RWPE1 (cell line): Measurements from ENCODE around the gene SLC16A2.

ENCODE experiments used
- CTCF ChIA-PET: fragments of 350-600 bp; sonication (Branson Sonifier 250); formaldehyde crosslinking; extraction: SDS; loops from one replicate; lab custom pipeline; 2021; lab: Yijun Ruan, JAX
- POLR2A ChIA-PET: fragments of 400-600 bp; formaldehyde crosslinking; extraction: SDS; loops from one replicate; lab custom pipeline; 2020; ENCODE audit warnings: antibody characterized with exemption; ENCODE audit not compliant: low non-redundant PET; lab: Yijun Ruan, JAX
- DNase-seq: peaks from one replicate; pipeline ENCODE4 v3.0.0; 2012; ENCODE audit warnings: low spot score
- H3K27ac ChIP-seq: fragments of 450-650 bp; 2 replicates; pipeline ENCODE4 v1.5.1; 2017
- TF ChIP-seq, protein P1 (sequence below): fragments of 450-650 bp; conservative IDR thresholded peaks from 2 replicates; pipeline ENCODE4 v1.5.1; 2017; ENCODE audit warnings: low read depth, mild to moderate bottlenecking

SLC16A2 gene

DNA sequence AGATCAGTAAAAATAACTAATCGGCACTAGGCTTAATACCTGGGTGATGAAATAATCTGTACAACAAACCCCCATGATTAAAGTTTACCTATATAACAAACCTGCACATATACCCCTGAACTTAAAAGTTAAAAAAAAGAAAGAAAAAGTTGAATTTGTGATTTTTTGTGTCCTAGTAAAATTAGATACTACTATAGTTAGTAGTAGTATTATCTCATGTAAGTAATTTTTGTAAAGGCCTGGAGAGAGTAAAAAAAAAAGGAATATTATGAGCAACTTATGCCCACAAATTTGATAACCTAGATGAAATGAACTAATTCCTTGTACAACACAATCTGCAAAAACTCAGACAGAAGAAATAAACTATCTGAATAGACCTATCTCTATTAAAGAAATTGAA is 25.7 kb upstream of the SLC16A2 start:
- ChIA-PET CTCF (interaction anchor here (1.2 kb wide), 1 partner anchor 13 kb away, joined by 3 read pairs; no protein-coding TSS in a partner anchor), POLR2A (no interaction called here)
- TF ChIP-seq, protein P1, sequence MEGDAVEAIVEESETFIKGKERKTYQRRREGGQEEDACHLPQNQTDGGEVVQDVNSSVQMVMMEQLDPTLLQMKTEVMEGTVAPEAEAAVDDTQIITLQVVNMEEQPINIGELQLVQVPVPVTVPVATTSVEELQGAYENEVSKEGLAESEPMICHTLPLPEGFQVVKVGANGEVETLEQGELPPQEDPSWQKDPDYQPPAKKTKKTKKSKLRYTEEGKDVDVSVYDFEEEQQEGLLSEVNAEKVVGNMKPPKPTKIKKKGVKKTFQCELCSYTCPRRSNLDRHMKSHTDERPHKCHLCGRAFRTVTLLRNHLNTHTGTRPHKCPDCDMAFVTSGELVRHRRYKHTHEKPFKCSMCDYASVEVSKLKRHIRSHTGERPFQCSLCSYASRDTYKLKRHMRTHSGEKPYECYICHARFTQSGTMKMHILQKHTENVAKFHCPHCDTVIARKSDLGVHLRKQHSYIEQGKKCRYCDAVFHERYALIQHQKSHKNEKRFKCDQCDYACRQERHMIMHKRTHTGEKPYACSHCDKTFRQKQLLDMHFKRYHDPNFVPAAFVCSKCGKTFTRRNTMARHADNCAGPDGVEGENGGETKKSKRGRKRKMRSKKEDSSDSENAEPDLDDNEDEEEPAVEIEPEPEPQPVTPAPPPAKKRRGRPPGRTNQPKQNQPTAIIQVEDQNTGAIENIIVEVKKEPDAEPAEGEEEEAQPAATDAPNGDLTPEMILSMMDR, result no peak
- no peak overlapping the region for H3K27ac ChIP-seq
- no peak for DNase-seq

DNA sequence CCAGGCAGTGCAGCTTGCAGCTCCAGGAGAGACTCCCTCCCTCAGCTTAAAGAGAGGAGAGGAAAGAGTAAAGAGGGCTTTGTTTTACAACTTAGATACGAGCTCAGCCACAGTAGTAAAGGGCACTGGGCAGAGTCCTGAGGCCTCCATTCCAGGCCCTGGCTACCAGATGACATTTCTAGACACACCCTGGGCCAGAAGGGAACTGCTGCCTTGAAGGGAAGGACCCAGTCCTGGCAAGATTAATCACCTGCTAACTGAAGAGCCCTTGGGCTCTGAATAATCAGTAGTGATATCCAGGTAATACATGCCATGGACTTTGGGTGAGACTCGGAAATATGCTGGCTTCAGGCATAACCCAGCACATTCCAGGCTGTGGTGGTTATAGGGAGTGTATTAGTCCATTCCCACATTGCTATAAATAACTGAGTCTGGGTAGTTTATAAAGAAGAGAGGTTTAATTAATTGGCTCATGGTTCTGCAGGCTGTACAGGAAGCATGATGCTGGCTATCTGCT is 15.3 kb upstream of the SLC16A2 start:
- TF ChIP-seq, protein P1, result no peak
- no peak for DNase-seq
- ChIA-PET POLR2A (no interaction called here), CTCF (no interaction called here)
- no peak overlapping the region for H3K27ac ChIP-seq

DNA sequence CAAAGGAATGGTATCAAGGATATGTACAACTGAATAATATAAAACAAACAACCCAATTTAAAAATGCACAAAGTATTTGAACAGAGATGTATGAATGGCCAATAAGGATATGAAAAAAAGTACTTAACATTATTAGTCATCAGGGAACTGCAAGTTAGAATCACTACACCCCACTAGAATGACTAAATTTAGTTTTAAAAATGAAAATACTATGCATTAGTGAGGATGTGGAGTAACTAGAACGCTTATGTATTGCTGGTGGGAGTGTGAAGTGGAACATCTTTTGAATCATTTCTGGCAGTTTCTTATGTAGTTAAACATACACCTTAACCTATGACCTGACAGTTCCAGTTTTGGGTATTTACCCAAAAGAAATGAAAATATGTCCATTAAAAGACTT is 13.0 kb upstream of the SLC16A2 start:
- no peak for DNase-seq
- ChIA-PET POLR2A (no interaction called here), CTCF (no interaction called here)
- H3K27ac ChIP-seq, result no peak overlapping the region
- TF ChIP-seq, protein P1, result no peak

DNA sequence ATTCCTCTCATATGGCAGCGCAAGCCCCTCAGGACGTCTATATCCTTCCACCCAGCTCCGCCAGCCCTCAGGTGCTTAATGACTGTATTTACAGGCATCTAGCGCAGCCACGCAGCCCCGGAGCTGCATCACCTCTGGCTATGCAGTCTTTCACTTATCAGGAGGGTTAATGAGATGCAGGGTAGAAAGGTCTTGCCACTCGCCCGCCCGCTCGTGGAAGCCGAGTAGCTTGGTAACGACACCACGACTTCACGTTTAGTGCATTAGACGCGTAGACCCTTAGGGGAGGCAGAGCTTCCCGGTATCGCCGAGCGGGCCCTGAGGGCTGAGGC is 1.5 kb upstream of the SLC16A2 start:
- ChIA-PET POLR2A (no interaction called here), CTCF (interaction anchor here (1.0 kb wide), 2 partner anchors 38 to 115 kb away, joined by 4 read pairs; no protein-coding TSS in a partner anchor)
- peak; percentile 5 for DNase-seq
- TF ChIP-seq, protein P1, result no peak
- H3K27ac ChIP-seq, result no peak overlapping the region

DNA sequence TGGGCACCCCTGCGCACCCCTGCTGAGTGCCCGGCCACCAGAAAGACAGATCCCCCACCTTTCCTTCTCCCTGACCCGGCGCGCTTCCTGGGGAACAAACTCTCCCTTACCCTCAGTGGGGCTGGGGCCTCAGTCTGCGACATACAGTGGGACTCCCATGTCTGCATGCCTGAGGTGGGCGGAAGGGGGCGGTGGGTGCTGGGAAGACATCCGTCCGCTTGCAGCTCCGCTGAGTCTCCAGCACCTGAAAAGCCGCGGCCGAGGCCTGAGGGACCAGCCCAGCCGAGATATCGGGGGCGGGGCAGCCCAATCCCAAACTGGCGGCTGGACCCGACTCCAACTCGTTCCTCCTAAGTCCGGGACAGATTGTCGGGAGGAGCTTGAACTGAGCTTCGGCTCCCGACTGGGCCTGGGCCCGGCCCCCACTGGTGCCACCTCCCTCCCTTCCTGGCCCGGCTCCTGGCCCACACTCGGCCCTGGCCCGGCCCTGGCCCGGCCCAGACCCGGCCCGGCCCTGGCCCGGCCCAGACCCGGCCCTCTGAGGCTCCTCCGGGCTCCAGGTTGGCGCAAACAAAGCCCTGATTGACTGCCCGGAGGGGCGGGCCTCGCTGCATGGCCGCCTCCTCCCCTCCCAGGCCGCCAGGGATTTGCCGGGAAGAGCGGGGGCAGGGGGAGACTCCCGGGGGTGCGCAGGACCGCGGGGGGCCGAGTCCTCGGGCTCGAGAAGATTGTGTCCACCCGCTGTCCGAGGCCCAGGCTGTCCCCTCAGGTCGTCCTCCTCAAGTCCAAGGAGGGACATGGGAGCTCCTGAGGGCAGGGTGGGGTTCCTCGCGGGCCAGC is 877 bp upstream of the SLC16A2 start:
- ChIA-PET CTCF (interaction anchor here (1.0 kb wide), 2 partner anchors 38 to 114 kb away, joined by 4 read pairs; no protein-coding TSS in a partner anchor), POLR2A (no interaction called here)
- TF ChIP-seq, protein P1, result no peak
- peak overlapping the region; percentile 54 for H3K27ac ChIP-seq
- DNase-seq, result peak; percentile 42

DNA sequence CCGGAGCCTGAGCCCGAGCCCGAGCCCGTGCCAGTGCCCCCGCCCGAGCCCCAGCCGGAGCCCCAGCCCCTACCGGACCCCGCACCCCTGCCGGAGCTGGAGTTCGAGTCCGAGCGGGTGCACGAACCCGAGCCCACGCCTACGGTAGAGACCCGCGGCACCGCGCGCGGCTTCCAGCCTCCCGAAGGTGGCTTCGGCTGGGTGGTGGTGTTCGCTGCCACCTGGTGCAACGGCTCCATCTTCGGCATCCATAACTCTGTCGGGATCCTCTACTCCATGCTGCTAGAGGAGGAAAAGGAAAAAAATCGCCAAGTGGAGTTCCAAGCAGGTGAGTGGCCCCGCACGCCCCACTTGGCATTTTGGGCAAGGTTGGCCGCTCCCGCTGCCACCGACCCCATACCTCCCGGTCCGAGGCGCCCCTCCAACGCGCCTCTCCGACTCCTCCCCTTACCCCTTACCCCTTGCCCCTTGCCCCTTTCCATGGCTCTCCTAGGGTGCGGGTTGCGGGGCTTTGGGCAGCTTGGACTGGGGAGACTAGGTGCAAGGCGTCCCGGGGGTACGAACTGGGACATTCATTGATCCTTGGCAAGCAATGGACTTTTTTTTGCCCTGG is 553 bp downstream of the SLC16A2 start:
- CTCF ChIA-PET, result no interaction called here
- peak; percentile 19 for DNase-seq
- TF ChIP-seq, protein P1, result no peak
- H3K27ac ChIP-seq, result no peak overlapping the region
- POLR2A ChIA-PET, result no interaction called here
